Gastroesophageal sphincter (tissue), 3 donors: ENCODE results near the gene AGA.

Source experiments
- CTCF ChIP-seq, 4 experiments: fragments of 200-600 bp in 2 of 4; fragments of 450-650 bp in 2 of 4; sonication (generic) in 1 of 4; IDR thresholded peaks; one replicate each; pipeline ENCODE4 v1.5.1; 2017 to 2019; ENCODE audit warnings: antibody characterized with exemption in 4 of 4, mild to moderate bottlenecking in 2 of 4, moderate library complexity in 2 of 4
- EP300 ChIP-seq: sonication (generic); formaldehyde crosslinking; IDR thresholded peaks from one replicate; pipeline ENCODE4 v1.6.1; 2017; ENCODE audit warnings: antibody characterized with exemption, mild to moderate bottlenecking
- POLR2A ChIP-seq, 2 donors: fragments of 450-650 bp; IDR thresholded peaks; one replicate each; pipeline ENCODE4 v1.6.1; 2017; ENCODE audit warnings: antibody characterized with exemption in 2 of 2, mild to moderate bottlenecking in 2 of 2, moderate library complexity in 1 of 2
- POLR2AphosphoS5 ChIP-seq: sonication (generic); formaldehyde crosslinking; IDR thresholded peaks from one replicate; pipeline ENCODE4 v1.6.1; 2017; ENCODE audit warnings: antibody characterized with exemption

DNA sequence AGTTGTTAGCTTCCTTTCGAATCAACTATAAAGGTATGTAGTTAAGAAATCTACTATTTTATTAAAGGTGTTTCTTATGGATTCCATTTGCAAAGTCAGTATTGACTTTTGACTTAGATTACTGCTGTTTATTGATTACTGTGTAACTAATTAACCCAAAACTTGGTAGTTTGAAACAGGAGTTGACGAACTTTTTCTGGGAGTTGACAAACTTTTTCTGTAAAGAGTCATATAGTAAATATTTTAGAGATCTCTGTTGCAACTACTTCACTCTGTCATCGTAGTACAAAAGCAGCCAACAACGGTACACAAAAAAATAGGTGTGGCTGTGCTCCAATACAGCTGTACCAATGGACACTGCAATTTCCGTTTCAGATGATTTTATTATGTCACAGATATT, 30.2 kb downstream of the AGA start:
- TF ChIP-seq CTCF (IDR thresholded peaks at IDR 0.05) (no peak), POLR2AphosphoS5 (no peak), POLR2A (IDR thresholded peaks at IDR 0.05) (no peak), EP300 (no peak)
